HUDEP-2 (cell line): ENCODE data around the gene ADAMTS3.

Experiments
- DNase-seq, 76 experiments: peaks; one replicate each; lab custom pipeline; 2025; ENCODE audit not compliant: unreplicated experiment in 76 of 76; lab: John Stamatoyannopoulos, UW

Gene ADAMTS3

DNA sequence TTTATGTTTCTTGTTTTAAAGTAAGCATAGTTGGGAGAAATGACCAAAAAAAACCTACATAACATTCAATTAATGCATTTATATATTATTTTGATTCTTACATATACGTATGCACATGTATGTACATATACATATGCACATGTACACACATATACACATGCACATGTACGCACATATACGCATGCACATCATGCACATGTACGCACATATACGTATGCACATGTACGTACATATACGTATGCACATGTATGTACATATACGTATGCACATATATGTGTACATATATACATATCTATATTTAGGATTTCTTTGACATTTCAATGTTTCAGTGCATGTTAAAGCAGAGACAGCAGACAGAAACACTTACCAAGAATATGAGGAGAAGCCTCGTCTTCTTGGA is 263.4 kb downstream of the ADAMTS3 start:
- DNase-seq = no peak

- DNase-seq = no peak
Measured at GRCh38 chr4:72305080-72305479, 263.9 kb downstream of the ADAMTS3 start.

DNA sequence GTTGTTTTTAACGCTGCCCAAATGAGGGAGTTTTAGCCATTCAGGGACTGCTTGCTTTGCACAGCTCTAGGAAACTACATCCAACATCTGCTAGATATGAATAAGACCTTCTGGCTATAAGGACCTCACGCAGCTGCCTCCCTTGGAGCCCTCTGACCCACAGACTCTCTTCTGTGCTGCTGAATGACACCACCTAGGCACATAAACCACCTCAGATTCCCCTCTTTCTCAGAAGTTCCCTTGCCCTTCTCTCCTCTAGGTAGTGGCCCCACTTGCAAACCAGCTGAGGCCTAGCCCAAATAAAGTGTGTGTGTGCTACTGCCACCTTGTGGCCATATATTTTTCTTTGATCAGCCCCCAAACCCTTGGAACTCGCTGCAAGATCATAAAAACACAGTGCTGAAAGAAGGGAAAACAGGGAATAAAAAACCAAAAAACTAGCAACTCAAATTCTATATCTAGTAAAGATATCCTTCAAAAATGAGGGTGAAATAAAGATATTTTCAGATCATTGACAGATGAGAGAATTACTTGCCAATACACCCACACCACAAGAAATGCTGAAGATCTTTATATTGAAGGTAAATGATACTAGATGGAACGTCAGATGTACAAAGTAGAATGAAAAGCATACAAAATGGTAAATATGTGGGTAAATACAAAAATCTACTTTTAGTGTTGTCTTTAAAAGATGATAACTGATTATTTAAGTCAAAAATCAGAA is 265.9 kb downstream of the ADAMTS3 start:
- DNase-seq = peak in 36 of 76 experiments; percentile 2 to 58 (median 16)

- no peak for DNase-seq
Measured at GRCh38 chr4:72301759-72302158, 267.3 kb downstream of the ADAMTS3 start.

DNA sequence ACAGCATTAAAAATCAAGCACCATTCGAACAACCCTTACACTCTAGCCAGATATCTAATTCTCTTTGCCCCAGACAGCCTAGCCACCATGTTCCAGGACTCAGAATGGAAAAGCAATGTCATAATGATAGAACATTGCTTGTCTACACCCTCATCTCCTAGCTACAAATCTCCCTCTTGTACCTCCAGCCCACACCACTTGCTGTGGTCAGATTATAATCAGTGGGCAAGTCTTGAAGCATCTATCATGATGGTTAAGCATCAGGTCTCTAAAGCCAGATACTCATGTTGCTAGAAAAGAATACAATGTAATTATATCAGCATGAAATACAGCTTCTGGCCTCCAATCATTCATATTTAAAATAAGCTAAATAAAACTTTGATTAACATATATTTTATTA is 268.9 kb downstream of the ADAMTS3 start:
- DNase-seq = peak in 11 of 76 experiments; percentile 2 to 39 (median 6)

DNA sequence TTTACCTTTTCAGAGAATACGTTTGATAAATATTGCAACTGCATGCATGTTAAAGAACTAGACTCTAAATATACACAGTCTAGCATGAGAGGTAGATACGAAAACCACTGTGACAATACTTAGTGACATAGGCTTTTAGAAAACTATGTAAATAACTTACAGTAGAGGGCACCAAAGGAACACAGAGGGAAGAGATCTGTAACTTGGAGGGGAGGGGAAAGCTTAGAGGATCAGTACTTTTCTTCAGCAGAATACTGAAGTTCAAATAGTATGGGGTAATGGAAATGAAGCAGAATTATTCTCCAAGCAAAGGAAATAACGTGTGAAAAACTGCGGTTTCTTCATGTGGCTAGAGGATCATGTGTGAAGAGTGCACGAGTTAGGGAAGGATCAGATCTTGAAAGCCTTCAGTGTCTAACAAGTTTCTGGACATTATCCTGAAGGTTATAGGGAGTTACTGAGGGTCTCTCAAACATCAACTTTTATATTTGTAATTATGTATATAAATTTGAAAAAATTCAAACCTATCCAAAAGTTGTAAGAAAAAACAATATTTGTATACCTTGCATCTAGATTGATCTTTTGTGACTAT is 273.0 kb downstream of the ADAMTS3 start:
- DNase-seq = peak in 13 of 76 experiments; percentile 1 to 45 (median 12)

DNA sequence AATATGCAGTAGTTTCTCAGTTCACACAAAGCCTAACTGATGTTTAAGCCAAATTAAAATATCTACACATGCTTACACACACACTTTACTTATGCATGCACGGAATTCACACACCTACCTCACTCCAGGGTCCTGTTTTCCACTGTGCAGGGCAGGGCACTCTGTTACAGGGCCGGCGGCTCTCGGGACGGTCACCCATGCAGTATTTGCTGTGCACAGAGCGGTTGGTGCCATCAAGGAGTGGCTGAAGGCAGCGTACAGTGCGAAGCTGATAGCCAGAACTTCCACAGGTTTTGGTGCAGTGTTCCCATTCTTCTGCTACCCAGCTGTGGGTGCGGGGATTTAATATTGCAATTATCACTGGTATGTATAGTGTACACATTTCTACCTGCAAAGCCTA is 278.3 kb downstream of the ADAMTS3 start:
- no peak for DNase-seq

DNA sequence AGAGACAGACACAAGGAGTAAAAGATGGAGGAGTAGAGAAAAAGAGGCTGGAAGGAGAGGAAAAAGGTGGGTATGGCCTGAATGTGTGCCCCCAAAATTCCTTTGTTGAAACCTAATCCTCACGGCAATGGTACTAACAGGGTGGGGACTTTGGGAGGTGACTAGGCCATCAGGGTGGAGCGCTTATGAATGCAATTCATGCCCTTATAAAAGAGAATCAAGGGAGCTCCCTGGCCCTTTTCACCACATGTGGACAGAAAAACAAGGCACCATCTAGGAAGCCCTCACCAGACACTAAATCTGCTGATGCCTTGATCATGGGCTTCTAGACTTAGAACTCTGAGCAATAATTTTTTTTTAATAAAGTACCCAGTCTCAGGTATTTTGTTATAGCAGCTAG is 282.1 kb downstream of the ADAMTS3 start:
- DNase-seq = no peak

DNA sequence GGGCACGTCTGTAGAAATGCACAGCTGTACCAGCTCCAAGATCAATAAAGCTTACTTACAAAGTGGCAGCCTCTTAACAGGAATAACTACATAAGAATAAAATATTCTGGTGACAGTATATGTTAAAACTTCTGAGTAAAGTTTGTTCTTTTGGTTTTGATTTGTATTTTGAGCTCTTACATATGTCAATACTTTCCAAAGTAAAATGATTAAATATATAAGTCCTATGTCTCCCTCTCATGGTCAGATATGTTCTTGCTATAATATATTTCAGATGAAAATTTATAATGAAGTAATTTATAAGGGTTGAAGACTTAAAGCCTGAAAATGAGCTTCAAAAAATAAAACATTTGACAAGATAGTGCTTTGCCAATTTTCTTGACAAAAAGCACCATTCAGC is 282.8 kb downstream of the ADAMTS3 start:
- DNase-seq = no peak

DNA sequence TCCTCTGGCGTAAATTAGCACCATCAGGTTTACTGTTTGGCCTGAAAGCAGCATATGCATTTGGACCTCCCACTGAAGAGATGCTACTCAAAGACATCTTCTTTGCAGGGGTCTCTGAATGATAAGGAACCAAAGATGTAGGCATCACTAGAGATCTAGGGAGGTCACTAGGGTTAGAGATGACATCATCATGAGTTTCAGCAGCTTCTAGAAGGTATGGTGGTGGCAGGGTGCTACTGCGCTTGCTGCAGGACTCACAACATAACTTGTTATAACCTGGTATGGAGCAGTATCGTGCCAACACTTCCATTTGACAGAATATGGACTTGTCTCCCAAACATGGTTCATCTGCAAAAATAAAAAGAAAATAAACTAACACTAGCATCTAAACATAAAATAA is 285.7 kb downstream of the ADAMTS3 start:
- no peak for DNase-seq

GRCh38 chr4:72280252-72280651 is 288.8 kb downstream of the ADAMTS3 start:
- DNase-seq = no peak

DNA sequence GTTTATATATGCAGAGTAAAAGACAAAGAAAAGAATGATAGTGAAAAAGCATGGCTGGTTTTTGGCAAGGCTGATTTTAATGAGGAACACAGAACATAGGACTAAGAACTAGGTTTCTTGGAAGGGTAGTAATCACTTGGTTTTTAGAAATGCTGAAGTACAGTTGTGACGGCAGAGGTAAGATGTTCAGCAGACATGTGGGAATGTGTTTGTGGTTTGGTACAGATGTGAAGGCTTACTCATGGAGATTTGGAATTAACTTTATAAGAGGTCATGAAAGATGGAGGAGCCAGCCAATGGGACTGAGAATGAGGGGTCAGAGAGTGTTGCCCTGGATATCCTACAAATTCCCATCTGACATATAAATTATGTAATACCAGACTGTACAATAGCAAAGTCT is 293.6 kb downstream of the ADAMTS3 start:
- no peak for DNase-seq

GRCh38 chr4:72274251-72274650 is 294.8 kb downstream of the ADAMTS3 start:
- DNase-seq = no peak

DNA sequence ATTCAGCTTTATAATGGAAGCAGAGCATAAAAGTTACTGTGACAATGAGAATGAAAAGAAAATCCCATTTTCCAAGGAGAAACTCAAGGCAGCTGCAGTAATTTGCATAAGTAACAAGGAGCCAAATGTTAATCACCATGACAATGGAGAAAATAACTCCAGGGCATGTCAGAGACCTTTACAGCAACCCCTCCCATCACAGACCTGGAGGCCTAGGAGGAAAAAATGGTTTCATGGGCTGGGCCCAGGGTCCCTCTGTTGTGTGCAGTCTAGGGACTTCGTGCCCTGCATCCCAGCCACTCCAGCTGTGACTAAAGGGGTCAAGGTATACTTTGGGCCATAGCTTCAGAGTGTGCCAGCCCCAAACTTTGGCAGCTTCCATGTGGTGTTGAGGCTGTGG is 313.8 kb downstream of the ADAMTS3 start:
- no peak for DNase-seq

- DNase-seq = no peak
Measured at GRCh38 chr4:72243641-72244040, 325.4 kb downstream of the ADAMTS3 start.

GRCh38 chr4:72239487-72240116 is 329.4 kb downstream of the ADAMTS3 start:
- no peak for DNase-seq
